NCI-H1092 treated with DMSO at 0.1 percent for 48 hours (cell line): ENCODE data around the gene ANGPTL7.
"Not testable (repeated sequence)": the region's sequence is repeated elsewhere in the genome, so short reads cannot be mapped to it uniquely, and the experiment has no call there.

Experiments
- DNase-seq: peaks from one replicate; lab custom pipeline; 2025; lab: John Stamatoyannopoulos, UW

Gene ANGPTL7, protein sequence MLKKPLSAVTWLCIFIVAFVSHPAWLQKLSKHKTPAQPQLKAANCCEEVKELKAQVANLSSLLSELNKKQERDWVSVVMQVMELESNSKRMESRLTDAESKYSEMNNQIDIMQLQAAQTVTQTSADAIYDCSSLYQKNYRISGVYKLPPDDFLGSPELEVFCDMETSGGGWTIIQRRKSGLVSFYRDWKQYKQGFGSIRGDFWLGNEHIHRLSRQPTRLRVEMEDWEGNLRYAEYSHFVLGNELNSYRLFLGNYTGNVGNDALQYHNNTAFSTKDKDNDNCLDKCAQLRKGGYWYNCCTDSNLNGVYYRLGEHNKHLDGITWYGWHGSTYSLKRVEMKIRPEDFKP

GRCh38 chr1:11188858-11189451 lies at the start of gene ANGPTL7:
TSS of gene ANGPTL7 (plus strand) at chr1:11189355. CDS start at chr1:11189580, 225 bp downstream.
- no peak for DNase-seq

DNA sequence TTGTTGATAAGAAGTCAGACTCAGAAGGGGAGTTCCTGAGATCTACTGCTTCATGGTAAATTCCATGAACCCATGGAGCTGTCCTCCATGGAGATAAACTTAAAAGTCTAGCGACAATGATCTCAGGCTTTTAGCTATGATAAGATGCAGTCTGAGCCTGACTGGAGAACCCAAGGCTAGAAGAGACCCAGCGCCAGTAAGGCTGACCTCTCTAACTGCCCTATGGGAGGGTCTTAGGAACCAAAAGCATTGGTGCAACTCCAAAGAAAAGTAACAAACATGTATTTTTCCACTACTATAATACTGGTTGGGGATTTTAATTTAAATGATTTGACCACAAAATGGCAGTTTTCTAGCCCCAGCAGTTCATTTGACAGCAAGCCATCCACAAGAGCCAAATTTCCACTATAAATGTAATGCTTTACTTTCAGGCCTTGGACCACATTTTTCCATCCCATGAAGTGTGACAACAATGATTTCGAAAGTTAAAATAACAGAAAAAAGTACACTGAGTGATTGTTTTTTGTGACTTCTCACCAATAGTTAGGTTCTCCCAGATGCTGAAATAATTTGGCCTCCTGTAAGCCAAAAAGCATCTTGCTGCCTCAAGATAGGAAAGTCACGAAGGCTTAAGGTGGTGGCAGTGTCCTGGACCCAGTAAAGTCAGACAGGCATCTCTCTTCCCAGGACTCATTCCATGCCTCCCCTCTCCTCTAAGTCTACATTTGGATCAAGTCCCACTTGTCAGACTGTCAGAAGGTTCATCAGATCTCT lies 46.4 kb upstream of the ANGPTL7 start:
- DNase-seq = no peak

DNA sequence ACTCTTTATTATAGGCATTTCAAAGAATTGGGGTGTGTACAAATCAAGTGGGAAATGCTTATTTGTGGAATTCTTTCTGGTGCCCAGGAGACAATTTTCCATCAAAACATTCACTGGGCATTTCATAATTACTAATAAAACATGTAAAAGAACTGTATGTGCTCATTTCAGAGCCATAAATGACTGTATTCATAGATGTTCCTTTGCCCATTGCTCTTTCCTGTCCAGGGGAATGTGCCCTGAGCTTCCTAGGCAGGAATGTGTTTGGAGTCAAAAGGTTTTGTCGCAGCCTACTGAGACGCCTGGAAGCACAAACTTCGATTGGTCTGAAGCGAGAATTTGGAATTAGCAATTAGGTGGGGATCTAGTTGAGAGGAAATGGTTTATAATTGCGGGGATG lies 45.8 kb upstream of the ANGPTL7 start:
- no peak for DNase-seq

DNA sequence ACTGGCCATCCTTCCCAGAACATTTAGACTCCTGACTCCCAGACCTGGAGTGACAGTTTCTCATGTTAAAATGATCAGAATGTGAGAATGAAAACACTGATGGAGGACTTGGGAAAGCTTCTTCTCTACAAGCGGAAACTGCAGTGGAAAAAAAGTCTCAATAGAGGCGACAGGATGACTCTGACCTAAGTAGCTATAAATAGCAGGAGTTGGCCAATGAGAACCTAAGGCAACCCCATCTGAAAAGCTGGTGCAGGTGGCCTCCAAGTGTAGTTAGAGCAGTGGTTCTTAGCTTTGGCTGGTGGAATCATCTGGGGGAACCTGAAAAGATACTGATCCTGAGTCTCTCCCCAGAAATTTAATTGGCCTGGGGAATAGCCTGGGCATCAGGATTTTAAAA lies 45.2 kb upstream of the ANGPTL7 start:
- DNase-seq = no peak

DNA sequence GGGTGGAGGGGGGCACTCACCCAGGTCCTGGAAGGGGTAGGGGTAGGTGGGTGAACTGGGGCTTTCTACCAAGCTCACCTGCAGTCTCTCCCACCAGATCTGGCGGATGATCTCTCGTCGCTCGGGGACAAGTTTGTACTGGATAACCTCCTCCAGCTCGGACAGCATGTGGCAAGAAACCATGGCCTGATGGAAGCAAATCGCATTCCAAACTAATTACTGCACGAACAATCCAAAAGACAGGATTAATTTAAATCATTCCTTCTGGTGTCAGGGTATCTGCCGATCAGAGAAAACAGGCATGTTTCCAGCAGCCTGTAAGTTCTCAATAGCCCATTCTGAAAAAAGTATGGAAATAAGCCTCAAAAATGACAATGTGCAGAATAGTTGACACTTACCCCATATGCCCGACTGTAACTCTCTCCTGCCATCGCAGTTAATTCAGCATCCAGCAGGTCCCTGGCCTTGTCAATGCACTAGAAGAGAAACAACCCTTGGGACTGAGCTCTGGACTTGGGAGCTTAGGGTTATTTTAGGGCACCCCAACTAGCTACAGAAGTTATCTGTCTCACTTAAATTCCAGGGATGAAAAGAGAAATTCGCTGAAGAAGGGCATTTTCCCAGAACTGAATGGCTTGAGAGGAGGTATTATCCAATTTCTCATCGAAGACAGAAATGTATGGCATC lies 44.4 kb upstream of the ANGPTL7 start:
- no peak for DNase-seq

GRCh38 chr1:11145741-11146140 lies 43.4 kb upstream of the ANGPTL7 start:
- no peak for DNase-seq

DNA sequence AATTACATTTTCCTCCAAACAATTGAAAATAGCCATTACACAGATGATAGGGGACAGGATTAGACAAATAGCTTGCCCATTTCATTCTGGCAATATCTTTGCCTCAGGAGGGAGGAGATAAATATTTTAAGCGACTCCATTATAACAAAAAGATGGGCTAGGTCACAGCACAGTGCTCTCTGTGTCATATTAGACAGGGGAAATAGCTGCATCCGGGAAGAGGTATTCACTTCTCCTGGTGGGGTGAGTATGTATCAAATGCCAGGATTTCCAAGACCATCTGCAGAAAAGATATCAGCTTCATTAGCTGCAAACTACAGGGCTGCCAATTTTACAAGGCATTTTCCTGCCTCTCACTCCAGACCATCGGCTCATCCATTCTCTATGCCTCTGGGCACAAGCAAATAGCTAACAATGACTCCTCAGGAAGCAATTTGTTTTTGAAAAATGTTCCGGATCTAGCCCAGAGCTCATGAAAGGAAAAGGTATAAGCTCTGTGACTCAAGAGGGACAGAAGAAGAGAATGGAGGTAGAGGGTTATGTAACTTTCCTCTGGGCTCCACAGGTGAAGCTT lies 41.9 kb upstream of the ANGPTL7 start:
- DNase-seq = peak; percentile 19

DNA sequence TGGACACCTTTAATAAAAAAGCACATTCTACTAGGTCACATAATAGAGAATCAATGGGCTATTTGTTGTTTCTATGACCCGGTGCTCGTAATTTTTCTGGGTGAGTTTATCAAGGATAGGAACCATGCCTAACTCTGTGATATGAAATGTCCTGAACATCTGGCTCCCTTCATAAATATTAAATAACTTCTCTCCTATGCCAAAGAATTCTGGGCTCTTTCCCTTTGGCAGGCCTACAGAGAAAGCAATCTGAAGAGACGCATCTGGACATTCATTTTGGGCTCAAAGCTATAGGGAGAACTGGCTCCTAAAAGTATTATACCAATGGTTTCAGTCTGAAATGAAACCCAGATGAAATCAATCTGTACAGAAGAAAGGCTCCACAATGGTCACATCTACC lies 38.8 kb upstream of the ANGPTL7 start:
- no peak for DNase-seq

- peak; percentile 21 for DNase-seq
Observed at GRCh38 chr1:11151114-11151513, 38.0 kb upstream of the ANGPTL7 start.

DNA sequence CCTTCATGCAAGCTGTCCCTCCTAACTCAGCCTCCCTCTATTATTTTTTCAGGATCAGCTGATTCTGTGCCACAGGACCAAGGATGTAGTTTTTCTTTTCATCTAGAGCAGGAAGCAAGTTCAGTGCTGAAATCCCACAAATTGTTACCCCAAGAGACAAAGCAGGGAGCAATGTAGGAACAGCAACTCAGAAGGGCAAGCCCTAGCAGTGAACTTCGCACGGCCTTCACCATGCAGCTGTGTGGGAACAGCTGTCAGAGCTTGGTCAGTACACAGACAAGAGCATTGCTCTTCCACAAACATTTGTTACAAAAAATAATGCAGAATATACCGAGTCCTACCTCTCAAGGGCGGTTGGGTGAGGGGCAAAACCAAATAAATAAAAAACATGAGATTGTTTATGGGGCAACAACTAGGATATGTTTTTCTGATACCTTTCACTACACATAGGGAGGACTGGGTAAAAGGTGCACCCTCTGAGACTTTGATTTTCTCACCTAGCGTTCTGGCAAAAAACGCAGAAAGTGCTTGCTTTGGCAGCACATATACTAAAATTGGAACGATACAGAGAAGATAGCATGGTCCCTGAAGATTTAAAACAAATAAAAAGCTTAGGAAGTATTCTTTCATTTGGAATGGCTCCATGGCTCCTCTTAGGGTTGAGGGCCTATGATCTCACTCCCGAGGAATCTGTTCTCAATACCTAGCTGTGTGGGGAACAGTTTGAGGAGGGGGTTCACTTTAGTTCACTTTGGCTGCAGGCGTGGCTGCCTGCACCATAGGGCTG lies 37.1 kb upstream of the ANGPTL7 start:
- peak; percentile 54 for DNase-seq

- DNase-seq = no peak
Observed at GRCh38 chr1:11152755-11153154, 36.4 kb upstream of the ANGPTL7 start.

GRCh38 chr1:11153184-11153583 lies 36.0 kb upstream of the ANGPTL7 start:
- no peak for DNase-seq

GRCh38 chr1:11156441-11156840 lies 32.7 kb upstream of the ANGPTL7 start:
- DNase-seq = no peak

- no peak for DNase-seq
Observed at GRCh38 chr1:11156963-11157362, 32.2 kb upstream of the ANGPTL7 start.

- DNase-seq = no peak
Observed at GRCh38 chr1:11157394-11157793, 31.8 kb upstream of the ANGPTL7 start.

DNA sequence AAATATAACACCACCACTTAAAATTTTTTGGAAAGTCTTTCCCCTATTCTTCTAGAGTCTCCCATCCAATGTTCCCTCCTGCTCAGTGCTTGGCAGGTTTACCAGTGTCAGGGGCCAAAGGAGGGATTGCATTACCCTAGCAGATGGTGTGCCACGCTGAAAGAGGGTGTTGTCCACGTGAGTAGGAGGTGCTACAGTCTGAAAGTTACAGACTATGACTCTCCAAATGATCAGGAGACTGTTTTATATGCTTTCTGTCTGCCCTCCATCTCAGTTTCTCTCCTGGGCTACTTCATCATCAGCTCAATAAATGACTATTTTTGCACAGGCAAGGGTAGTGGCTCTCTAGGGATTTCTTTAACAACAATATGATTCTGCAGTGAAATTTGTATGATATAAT lies 31.3 kb upstream of the ANGPTL7 start:
- peak; percentile 86 for DNase-seq

- DNase-seq = peak; percentile 59
Observed at GRCh38 chr1:11158291-11158690, 30.9 kb upstream of the ANGPTL7 start.

GRCh38 chr1:11158720-11159321 lies 30.3 kb upstream of the ANGPTL7 start:
- no peak for DNase-seq

GRCh38 chr1:11162752-11163151 lies 26.4 kb upstream of the ANGPTL7 start:
- DNase-seq = not testable (repeated sequence)

GRCh38 chr1:11166744-11167143 lies 22.4 kb upstream of the ANGPTL7 start:
- not testable (repeated sequence) for DNase-seq

- no peak for DNase-seq
Observed at GRCh38 chr1:11168731-11169130, 20.4 kb upstream of the ANGPTL7 start.
